Kidney epithelial cell (primary cell): Measurements from ENCODE around the gene POLR1C. TPM values are rescaled to one million over a fixed set of nuclear protein-coding genes. Genes with fewer than 3 reads are reported as not detected.

Experiments used
- DNase-seq: peaks from one replicate; pipeline ENCODE4 v3.0.0-alpha.2; 2010; ENCODE audit warnings: low read depth
- H3K27me3 ChIP-seq: 2 replicates; pipeline ENCODE4 v1.6.0; 2011; ENCODE audit warnings: low read length; ENCODE audit not compliant: control insufficient read depth, insufficient read depth
- H3K36me3 ChIP-seq: 2 replicates; pipeline ENCODE4 v1.5.1; 2011; ENCODE audit warnings: low read length; ENCODE audit not compliant: control insufficient read depth, insufficient read depth
- H3K4me3 ChIP-seq: 2 replicates; pipeline ENCODE4 v1.5.1; 2011; ENCODE audit warnings: low read depth, mild to moderate bottlenecking, control low read depth, low read length
- total RNA-seq: library from RNA; depleted of rRNA; stranded (reverse); fragments of >200 nt; gene quantifications from 2 replicates; pipeline ENCODE4 v1.2.3, GENCODE V29; 2015
- TF ChIP-seq, protein P1 (sequence below): IDR thresholded peaks from 2 replicates; pipeline ENCODE4 v1.5.1; 2011; ENCODE audit warnings: mild to moderate bottlenecking, moderate library complexity, low read length, control low read depth, inconsistent platforms; ENCODE audit not compliant: insufficient read depth, poor library complexity, severe bottlenecking

Gene POLR1C
- total RNA-seq, 1 donor from 2014 or later: 46.8 TPM

DNA sequence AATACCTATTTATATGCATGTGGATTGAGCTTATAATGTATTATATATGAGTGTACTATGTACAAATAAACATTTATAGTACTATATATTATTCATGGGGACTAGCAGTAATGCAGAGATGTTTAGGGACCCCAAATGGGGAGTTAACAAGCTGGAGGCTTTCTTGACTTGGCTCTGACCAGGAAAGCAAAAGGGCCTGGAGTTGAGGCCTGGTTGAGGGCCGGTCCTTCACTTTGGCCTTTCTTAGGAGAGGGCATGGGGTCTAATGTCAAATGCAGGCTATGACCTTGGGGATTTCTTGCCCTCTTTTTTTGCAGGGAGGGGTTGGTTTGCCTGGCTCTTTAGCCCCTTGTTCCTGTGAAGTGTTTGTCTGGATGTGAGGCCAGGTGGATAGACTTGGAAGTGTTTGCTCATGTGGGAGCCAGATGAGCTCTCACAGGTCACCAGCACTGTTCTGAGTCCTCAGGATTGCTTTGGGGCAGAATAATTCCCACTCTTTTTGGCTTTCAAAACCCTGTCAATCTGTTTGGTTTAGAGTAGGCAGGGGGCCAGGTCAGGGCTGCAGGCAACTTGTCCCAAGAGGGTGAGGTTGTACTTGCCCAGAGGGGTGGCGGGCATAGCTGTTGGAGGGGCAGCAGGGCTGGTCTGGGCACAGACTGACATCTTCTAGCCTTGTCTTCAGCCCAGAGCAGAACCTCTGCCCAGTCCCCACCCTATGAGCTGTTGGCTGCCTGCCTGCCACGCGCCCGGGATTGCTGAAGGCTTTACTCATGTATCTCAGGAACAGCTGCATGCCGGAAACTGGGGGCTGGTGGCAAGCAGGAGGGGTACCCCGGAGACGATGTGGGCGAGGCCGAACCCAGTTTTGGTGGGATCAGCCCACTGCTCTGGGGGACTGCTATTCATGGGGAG lies 24.9 kb upstream of the POLR1C start:
- TF ChIP-seq, protein P1, sequence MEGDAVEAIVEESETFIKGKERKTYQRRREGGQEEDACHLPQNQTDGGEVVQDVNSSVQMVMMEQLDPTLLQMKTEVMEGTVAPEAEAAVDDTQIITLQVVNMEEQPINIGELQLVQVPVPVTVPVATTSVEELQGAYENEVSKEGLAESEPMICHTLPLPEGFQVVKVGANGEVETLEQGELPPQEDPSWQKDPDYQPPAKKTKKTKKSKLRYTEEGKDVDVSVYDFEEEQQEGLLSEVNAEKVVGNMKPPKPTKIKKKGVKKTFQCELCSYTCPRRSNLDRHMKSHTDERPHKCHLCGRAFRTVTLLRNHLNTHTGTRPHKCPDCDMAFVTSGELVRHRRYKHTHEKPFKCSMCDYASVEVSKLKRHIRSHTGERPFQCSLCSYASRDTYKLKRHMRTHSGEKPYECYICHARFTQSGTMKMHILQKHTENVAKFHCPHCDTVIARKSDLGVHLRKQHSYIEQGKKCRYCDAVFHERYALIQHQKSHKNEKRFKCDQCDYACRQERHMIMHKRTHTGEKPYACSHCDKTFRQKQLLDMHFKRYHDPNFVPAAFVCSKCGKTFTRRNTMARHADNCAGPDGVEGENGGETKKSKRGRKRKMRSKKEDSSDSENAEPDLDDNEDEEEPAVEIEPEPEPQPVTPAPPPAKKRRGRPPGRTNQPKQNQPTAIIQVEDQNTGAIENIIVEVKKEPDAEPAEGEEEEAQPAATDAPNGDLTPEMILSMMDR: no peak
- H3K36me3 ChIP-seq: no peaks in the 10 kb centered on the region
- no peak overlapping the region for H3K4me3 ChIP-seq
- DNase-seq: no peak
- no peaks in the 10 kb centered on the region for H3K27me3 ChIP-seq

DNA sequence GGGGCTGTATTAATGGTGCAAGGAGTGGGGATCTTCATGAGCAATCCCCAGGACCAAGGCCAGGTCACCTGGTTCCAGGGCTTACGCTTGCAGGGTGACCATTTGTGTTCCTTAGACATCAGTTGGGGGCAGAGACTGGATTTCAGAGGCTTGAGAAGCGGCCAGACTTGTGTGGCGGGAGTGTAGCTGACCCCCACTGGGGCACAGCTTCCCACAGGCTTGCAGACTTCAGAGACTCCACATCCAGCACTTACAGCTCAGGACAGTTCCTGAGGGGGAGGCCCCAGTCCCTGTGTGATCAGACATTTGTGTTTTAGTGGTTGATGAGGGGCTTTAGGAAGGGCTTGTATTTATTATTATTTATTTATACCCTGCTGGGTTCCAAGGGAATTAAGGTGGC lies 24.2 kb upstream of the POLR1C start:
- TF ChIP-seq, protein P1: no peak
- Histone ChIP-seq H3K27me3 (no peaks in the 10 kb centered on the region), H3K4me3 (no peak overlapping the region), H3K36me3 (no peaks in the 10 kb centered on the region)
- no peak for DNase-seq

DNA sequence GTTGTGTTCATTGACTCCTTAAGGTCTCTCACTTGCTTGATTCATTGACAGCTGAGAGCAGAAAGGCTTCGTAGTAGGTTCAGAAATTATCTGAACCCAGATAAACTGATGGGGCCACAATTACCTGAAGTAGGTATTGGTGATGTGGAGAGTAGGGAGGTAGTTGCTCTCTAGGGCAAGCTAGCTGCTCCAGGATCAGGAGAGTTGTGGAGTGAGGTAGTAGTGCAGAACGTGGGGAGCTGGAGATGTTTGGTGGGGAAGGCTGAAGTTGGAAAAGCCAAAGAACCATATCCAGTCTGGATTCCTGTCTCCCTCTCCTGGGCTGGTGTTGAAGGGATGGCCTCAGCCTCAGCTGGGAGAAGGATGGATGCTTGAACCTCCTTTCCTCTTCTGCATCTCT lies 23.7 kb upstream of the POLR1C start:
- TF ChIP-seq, protein P1: no peak
- no peak for DNase-seq
- no peaks in the 10 kb centered on the region for H3K36me3 ChIP-seq
- no peaks in the 10 kb centered on the region for H3K27me3 ChIP-seq
- no peak overlapping the region for H3K4me3 ChIP-seq

DNA sequence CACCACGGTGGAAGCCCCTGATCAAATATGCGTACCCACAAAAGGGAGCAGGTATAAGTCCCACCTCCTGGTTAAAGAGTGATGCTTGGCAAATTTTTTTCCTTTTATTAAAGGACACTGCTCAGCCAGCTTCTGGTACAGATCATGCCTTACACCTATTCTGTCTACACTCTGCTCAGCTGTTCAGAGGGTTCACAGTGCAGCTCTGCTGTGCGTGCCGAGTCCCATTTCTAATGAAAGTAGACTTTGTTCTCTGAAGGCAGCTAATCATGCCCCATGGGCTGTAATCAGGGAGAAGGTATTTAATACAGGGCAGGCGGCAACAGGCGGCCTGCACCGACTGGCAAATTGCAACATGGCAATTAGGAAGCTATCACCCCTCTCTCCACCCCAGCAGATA lies 23.1 kb upstream of the POLR1C start:
- TF ChIP-seq, protein P1: no peak

DNA sequence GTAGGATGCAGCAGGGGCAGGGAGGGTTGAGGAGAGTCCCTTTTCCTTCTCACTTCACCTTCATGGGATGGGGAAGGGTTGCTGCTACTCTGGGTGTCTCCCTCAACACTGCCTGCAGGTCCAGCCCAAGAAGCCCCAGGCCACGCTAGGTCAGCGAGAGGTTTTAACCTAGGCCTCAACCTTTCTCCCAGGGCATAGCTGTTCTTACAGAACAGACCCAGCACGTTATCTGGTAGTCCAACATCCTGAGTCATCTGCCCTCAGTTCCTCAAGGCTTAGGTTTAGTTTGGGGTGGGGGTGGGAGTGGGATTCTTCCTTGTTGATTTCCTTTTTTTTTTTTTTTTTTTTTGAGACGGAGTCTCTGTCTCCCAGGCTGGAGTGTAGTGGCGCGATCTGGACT lies 22.6 kb upstream of the POLR1C start:
- TF ChIP-seq, protein P1: no peak
- no peaks in the 10 kb centered on the region for H3K36me3 ChIP-seq
- no peak for DNase-seq

More for the DNA sequence above, 23.1 kb upstream of the POLR1C start:
- Histone ChIP-seq H3K27me3 (no peaks in the 10 kb centered on the region), H3K4me3 (no peak overlapping the region), H3K36me3 (no peaks in the 10 kb centered on the region)
- no peak for DNase-seq

DNA sequence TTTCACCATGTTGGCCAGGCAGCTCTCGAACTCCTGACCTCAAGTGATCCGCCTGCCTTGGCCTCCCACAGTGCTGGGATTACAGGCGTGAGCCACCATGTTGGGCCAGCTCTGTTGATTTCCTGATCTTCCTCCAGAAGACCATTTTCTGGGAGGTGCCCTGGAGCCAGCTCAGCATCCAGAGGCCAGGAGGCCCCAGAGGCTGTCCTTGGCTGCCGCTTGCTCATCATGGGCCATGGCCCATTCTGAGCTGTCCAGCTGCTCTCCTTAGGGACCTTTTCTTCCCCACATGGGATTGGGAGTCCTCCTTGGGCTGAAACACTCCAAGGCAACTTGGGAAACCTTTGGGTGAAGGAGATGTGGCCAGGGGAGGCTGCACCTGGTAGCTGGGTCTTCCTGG lies 22.1 kb upstream of the POLR1C start:
- Histone ChIP-seq H3K4me3 (no peak overlapping the region), H3K27me3 (no peaks in the 10 kb centered on the region), H3K36me3 (no peaks in the 10 kb centered on the region)
- TF ChIP-seq, protein P1: no peak
- DNase-seq: no peak

More for the DNA sequence above, 22.6 kb upstream of the POLR1C start:
- H3K4me3 ChIP-seq: no peak overlapping the region
- H3K27me3 ChIP-seq: no peaks in the 10 kb centered on the region
